Neuron (in vitro differentiated cells): ENCODE results near the gene PAK5.

Experiments
- H2AFZ ChIP-seq: one replicate; pipeline ENCODE4 v1.6.1; 2013; ENCODE audit warnings: low read depth, mild to moderate bottlenecking, inconsistent platforms, low read length, moderate library complexity
- H3K27me3 ChIP-seq: one replicate; pipeline ENCODE4 v1.6.1; 2013; ENCODE audit warnings: low read length; ENCODE audit not compliant: insufficient read depth
- H3K36me3 ChIP-seq: one replicate; pipeline ENCODE4 v1.6.1; 2013; ENCODE audit warnings: low read length; ENCODE audit not compliant: insufficient read depth
- H3K4me1 ChIP-seq: one replicate; pipeline ENCODE4 v1.6.1; 2013; ENCODE audit warnings: low read length; ENCODE audit not compliant: insufficient read depth
- H3K4me3 ChIP-seq: 2 replicates; pipeline ENCODE4 v1.5.1; 2013; ENCODE audit warnings: mild to moderate bottlenecking, low read length, moderate library complexity
- H3K9me3 ChIP-seq: one replicate; pipeline ENCODE4 v1.6.1; 2013; ENCODE audit warnings: low read length

The PAK5 gene

GRCh38 chr20:9705722-9706476, 133.0 kb downstream of the PAK5 start:
- Histone ChIP-seq H2AFZ (no peak overlapping the region), H3K4me3 (no peak overlapping the region), H3K36me3 (no peaks in the 10 kb centered on the region), H3K4me1 (no peaks in the 10 kb centered on the region), H3K27me3 (no peaks in the 10 kb centered on the region), H3K9me3 (no peaks in the 10 kb centered on the region)

DNA sequence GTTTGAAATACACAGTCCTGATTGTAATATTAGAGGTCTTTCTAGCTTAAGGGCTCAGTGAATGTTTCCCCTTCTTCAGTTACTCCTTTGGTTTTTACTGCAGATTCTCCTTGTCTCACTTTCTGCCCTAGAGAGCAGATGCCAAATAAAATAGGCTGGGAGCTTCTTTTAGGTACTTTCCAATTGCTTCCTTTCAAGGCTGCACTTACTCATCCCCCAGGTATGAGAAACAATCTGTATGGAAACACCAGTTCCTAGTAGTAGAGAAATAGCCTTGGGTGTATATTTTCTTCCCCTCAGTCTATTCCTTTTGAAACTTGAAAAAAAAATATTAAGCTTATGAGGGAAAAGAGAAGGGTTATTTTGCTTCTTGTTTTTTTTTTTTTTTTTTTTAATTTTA, 139.7 kb downstream of the PAK5 start:
- H3K9me3 ChIP-seq: no peaks in the 10 kb centered on the region
- H3K36me3 ChIP-seq: no peaks in the 10 kb centered on the region
- H2AFZ ChIP-seq: no peak overlapping the region
- no peaks in the 10 kb centered on the region for H3K4me1 ChIP-seq
- no peaks in the 10 kb centered on the region for H3K27me3 ChIP-seq
- H3K4me3 ChIP-seq: no peak overlapping the region

DNA sequence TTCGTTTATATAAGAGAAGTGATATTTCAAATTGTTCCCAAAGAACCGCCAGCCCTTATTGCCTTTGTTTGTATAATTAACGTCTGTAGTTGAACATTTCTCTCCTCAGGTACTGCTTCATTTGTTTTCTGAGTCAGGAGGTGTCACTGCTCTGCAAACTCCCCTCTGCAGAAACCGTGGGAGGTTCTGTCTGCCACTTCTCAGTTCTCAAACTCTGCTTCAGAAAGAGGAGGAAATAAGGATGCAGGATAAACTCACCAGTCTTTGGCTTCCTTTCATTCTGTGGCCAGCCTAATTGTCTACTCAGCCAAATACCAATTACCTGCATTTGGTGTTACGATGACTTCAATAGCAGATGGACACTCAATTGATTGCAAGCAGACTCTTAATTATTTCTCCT, 149.8 kb downstream of the PAK5 start:
- H2AFZ ChIP-seq: no peak overlapping the region
- H3K4me1 ChIP-seq: no peaks in the 10 kb centered on the region
- no peaks in the 10 kb centered on the region for H3K27me3 ChIP-seq

GRCh38 chr20:9686866-9687265, 152.0 kb downstream of the PAK5 start:
- Histone ChIP-seq H3K36me3 (no peaks in the 10 kb centered on the region), H2AFZ (no peak overlapping the region), H3K27me3 (no peaks in the 10 kb centered on the region), H3K4me3 (no peak overlapping the region), H3K4me1 (no peaks in the 10 kb centered on the region), H3K9me3 (no peaks in the 10 kb centered on the region)

More for the DNA sequence above, 149.8 kb downstream of the PAK5 start:
- H3K36me3 ChIP-seq: no peaks in the 10 kb centered on the region
- no peak overlapping the region for H3K4me3 ChIP-seq
- H3K9me3 ChIP-seq: no peaks in the 10 kb centered on the region

DNA sequence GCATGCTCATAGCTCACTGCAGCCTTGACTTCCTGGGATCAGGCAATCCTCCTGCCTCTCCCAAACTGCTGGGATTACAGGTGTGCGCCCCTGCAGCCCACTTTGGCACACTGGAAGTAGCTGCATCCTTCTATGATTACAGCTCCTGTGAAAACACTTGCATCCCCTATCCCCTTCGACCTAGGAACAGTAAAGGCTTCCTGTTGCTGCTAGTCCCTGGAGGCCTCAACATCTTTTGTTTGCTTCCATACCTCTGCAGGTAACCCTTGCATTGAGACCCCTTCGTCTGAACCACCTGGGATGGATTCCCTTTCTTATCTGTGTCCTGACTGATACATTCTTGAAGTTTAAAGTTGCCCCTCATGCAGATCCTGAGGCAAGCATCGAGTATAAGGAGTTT, 152.4 kb downstream of the PAK5 start:
- H3K9me3 ChIP-seq: no peaks in the 10 kb centered on the region
- H3K4me1 ChIP-seq: no peaks in the 10 kb centered on the region
- H3K4me3 ChIP-seq: no peak overlapping the region
- no peak overlapping the region for H2AFZ ChIP-seq
- no peaks in the 10 kb centered on the region for H3K27me3 ChIP-seq
- H3K36me3 ChIP-seq: no peaks in the 10 kb centered on the region

GRCh38 chr20:9686001-9686400, 152.9 kb downstream of the PAK5 start:
- H3K9me3 ChIP-seq: no peaks in the 10 kb centered on the region
- H3K4me1 ChIP-seq: no peaks in the 10 kb centered on the region
- no peak overlapping the region for H3K4me3 ChIP-seq
- no peaks in the 10 kb centered on the region for H3K36me3 ChIP-seq
- no peak overlapping the region for H2AFZ ChIP-seq
- no peaks in the 10 kb centered on the region for H3K27me3 ChIP-seq

- Histone ChIP-seq H3K9me3 (no peaks in the 10 kb centered on the region), H3K4me1 (no peaks in the 10 kb centered on the region)
Observed at GRCh38 chr20:9685011-9685410, 153.9 kb downstream of the PAK5 start.

DNA sequence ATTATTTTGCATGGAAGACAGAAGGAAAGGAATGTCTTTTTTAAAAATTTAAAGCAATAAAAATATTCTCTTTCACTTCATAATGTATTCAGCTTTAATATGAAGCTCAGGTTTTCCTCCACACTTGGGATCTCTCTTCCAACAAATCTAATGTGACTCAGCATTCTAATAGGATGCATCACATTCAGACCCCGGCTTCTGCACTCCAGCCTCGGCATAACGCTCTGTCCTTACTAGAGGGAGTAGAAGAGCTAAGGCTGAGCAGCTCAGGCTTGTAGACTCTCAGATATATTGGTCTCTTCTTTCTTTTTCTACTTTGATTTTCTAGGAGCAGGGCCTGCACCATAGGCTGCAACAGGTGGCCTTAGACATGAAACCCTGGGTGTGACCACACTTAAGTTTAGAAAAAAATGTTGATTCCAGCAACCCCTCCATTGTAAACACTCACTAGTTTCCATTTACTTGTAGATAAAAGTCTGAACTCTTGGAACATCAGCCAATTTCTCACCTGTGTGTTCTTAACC, 161.7 kb downstream of the PAK5 start:
- no peak overlapping the region for H2AFZ ChIP-seq
- no peaks in the 10 kb centered on the region for H3K4me1 ChIP-seq
- H3K9me3 ChIP-seq: no peaks in the 10 kb centered on the region
- H3K27me3 ChIP-seq: no peaks in the 10 kb centered on the region
- H3K36me3 ChIP-seq: no peaks in the 10 kb centered on the region
- H3K4me3 ChIP-seq: no peak overlapping the region

More at GRCh38 chr20:9685011-9685410, 153.9 kb downstream of the PAK5 start:
- H3K27me3 ChIP-seq: no peaks in the 10 kb centered on the region
- no peak overlapping the region for H2AFZ ChIP-seq
- no peaks in the 10 kb centered on the region for H3K36me3 ChIP-seq
- H3K4me3 ChIP-seq: no peak overlapping the region

GRCh38 chr20:9672981-9673380, 165.9 kb downstream of the PAK5 start:
- H2AFZ ChIP-seq: no peak overlapping the region
- no peaks in the 10 kb centered on the region for H3K9me3 ChIP-seq
- H3K36me3 ChIP-seq: no peaks in the 10 kb centered on the region

GRCh38 chr20:9672027-9672426, 166.8 kb downstream of the PAK5 start:
- H3K9me3 ChIP-seq: no peaks in the 10 kb centered on the region
- no peaks in the 10 kb centered on the region for H3K27me3 ChIP-seq
- H3K4me3 ChIP-seq: no peak overlapping the region
- H3K4me1 ChIP-seq: no peaks in the 10 kb centered on the region
- H3K36me3 ChIP-seq: no peaks in the 10 kb centered on the region
- H2AFZ ChIP-seq: no peak overlapping the region

More at GRCh38 chr20:9672981-9673380, 165.9 kb downstream of the PAK5 start:
- Histone ChIP-seq H3K4me3 (no peak overlapping the region), H3K4me1 (no peaks in the 10 kb centered on the region), H3K27me3 (no peaks in the 10 kb centered on the region)

DNA sequence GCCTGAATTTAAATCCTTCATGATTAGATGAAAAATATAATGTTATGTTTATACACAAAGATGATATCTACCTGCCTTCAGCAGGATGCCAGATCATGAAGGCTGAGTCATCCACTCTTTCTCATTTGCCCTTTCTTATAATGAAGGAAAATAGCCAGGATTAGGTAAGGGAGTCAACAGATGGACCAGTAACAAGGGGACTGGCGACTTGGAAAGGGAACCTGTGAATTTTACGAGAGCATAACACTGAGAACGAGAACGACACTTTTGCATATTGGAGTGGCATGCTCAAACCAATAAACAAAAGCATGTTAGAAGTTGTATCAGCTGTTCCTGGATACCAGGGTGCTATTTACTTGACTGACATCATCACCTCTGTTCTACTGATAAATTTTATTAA, 170.5 kb downstream of the PAK5 start:
- Histone ChIP-seq H3K27me3 (no peaks in the 10 kb centered on the region), H3K4me3 (no peak overlapping the region), H3K9me3 (no peaks in the 10 kb centered on the region), H2AFZ (no peak overlapping the region), H3K4me1 (no peaks in the 10 kb centered on the region), H3K36me3 (no peaks in the 10 kb centered on the region)

GRCh38 chr20:9663423-9663822, 175.5 kb downstream of the PAK5 start:
- no peak overlapping the region for H2AFZ ChIP-seq
- H3K27me3 ChIP-seq: no peaks in the 10 kb centered on the region
- no peaks in the 10 kb centered on the region for H3K9me3 ChIP-seq
- H3K4me1 ChIP-seq: no peaks in the 10 kb centered on the region
- H3K36me3 ChIP-seq: no peaks in the 10 kb centered on the region
- no peak overlapping the region for H3K4me3 ChIP-seq

DNA sequence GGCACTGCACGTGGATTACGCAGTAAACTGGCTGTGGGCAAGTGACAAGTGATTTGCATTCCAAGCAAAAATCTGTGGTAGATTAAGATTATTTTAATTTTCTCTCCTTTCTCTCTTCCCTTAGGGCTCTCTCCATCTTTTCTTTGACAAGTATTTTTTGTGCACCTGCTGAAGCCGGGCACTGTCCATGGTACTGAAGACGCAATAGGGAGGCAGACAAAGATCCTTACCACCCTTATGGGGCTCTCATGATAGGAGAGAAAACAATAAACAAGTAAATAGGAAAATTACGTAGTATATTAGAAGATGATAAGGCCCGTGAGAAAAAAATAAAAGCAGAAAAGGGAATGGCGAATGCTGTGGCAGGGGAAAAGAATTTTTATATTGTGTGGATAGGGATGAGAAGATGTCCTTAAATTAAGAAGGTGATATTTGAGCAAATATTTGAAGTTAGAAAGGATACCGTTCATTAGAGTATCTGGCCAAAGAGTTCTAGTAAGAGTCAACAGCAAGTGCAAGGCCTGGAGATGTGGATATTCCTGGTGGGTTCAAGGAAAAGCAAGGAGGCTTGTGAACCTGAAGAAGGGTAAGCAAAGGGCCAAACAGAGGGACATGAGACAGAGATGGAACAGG, 178.5 kb downstream of the PAK5 start:
- H3K27me3 ChIP-seq: no peaks in the 10 kb centered on the region
- no peaks in the 10 kb centered on the region for H3K36me3 ChIP-seq
- H3K4me1 ChIP-seq: no peaks in the 10 kb centered on the region
- H3K9me3 ChIP-seq: no peaks in the 10 kb centered on the region
- no peak overlapping the region for H2AFZ ChIP-seq
- H3K4me3 ChIP-seq: no peak overlapping the region
